GM18868 (cell line): ENCODE results near the gene FAM111B.
"Not testable (repeated sequence)": the region's sequence is repeated elsewhere in the genome, so short reads cannot be mapped to it uniquely, and the experiment has no call there.

Experiments used
- ATAC-seq: cut with Tn5 transposase; IDR thresholded peaks from one replicate; pipeline ENCODE4 v1.9.1; 2021; ENCODE audit warnings: mild to moderate bottlenecking, moderate library complexity; ENCODE audit not compliant: unreplicated experiment

FAM111B gene

DNA sequence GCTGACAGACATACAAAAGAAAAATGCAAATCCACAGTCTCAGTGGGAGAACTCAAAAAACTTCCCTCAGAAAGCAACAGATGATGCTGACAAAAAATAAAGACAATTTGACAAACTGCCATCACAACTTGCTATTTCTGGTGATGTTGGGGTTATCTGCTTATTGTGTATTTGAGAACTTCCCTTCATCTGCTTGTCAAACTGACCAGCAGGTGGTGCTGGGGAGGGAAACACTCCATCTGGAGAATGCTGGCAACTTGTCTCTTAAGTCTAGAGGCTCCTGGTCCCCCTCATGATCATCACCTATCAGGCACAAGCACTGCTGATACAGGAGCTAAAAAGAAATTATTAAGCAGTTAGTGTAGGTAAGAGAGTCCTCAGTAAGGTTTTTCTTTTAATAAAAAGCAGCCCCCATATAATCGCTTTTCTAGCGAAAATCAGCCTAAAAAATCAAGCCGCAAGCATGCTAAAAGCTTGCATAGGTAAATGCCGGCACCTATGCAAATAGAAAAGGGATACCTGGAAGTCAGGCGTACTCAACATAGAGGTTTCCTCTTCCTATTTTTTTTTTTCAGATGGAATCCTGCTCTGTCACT is 9.8 kb upstream of the FAM111B start:
- peak; percentile 43 for ATAC-seq

DNA sequence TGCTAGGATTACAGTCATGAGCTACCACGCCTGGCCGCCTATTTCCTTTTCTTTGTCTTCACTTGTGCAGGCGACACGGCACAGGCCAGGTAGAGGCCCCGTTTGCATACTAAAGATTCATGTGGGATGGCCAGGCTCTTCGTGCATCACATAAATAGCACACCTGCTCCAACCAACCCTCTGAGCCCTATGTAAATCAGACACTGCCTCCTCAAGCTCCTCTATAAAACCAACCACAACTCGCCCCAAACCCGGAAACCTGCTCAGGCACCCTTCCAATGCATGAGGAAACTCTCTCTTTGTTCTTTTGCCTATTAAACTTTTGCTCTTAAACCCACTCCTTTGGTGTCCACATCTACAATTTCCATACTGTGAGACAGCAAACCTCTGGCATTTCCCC is 9.1 kb upstream of the FAM111B start:
- peak; percentile 19 for ATAC-seq

DNA sequence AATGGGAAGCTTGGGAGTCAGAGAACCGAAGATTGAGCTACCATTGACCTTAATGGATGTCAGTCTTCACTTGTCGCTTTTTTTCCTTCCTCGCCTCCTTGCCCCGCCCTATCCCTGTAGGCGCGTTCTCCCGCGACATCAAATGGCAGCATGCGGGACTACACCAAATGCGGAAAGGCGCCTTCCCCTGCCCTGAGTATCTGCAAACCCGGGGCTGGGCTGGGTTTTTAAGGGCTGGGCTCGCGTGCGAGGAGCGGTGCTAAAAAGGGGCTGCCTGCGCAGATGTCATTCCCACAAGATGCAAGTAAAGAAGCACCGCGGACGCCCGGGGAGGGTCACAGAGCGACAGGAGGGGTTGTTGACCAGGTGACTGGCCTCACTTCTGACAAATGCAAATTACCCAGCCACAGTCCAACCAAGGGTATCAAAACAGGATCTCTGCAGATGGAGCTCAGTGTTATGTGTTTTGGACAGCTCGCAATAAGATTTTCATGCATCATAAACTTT is 4.7 kb upstream of the FAM111B start:
- ATAC-seq, result peak; percentile 67

GRCh38 chr11:59107721-59108120 is 684 bp downstream of the FAM111B start:
- ATAC-seq, result not testable (repeated sequence)

- ATAC-seq, result no peak
These were observed 5.5 kb downstream of the FAM111B start for GRCh38 chr11:59112494-59112893.

DNA sequence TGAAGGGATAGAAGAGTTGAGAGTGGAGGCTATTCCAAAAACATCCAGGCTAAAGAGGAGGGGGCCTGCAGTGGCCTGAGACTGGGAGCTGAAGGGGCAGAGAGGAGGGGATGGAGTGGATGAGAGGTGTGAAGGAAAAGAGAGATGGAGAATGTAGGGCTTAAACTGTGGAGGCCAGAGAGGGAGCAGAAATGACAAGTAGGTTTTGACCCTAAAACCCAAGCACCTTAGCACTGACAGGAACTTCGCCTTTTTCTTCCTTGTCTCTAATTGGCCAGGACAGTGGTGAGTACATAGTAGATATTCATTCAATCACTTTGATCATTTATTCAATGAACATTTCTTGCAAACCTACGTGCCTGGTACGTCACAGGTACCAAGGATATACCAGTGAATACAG is 7.3 kb downstream of the FAM111B start:
- no peak for ATAC-seq

DNA sequence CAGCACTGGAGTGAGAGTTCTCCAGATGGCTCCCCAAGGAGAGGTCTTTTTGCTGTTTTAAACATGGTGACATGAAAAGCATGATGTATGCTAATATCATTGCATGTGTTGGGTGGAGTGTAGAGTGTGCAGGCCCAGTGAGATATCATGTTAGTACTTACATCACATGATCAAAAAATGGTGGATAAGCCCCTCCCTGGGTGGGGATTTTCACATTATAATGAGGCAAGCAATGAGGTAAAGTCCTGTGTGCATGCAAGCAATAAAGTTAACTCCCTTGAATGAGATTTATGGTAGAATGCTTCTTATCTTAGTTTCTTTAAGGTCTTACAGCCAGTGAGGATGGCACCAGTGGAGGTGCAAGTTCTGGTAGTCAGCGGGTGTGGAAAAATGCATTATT is 8.5 kb downstream of the FAM111B start:
- ATAC-seq, result no peak

- ATAC-seq, result no peak
These were observed 10.7 kb downstream of the FAM111B start for GRCh38 chr11:59117774-59118173.

DNA sequence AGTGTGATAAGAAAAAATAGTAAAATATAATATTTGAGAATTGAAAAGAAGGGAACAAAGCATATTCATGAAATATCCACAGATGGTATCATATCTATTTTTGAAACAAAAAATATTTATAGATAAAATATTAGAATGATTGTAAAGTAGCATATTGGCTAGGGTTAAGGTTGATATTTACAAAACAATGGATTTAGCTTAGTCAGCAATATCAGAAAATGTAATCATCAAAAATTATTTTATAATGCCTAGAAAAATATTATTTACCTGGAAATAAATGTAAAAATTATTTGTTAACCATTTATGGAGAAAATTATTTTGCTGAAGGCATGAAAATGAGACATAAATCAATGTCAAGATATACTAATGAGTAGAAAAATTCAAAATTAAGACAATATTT is 12.8 kb downstream of the FAM111B start:
- ATAC-seq, result no peak

GRCh38 chr11:59135648-59136461 is 28.8 kb downstream of the FAM111B start:
- ATAC-seq, result peak; percentile 98

- not testable (repeated sequence) for ATAC-seq
These were observed 29.5 kb downstream of the FAM111B start for GRCh38 chr11:59136551-59136950.

- ATAC-seq, result no peak
These were observed 30.2 kb downstream of the FAM111B start for GRCh38 chr11:59137190-59137589.

DNA sequence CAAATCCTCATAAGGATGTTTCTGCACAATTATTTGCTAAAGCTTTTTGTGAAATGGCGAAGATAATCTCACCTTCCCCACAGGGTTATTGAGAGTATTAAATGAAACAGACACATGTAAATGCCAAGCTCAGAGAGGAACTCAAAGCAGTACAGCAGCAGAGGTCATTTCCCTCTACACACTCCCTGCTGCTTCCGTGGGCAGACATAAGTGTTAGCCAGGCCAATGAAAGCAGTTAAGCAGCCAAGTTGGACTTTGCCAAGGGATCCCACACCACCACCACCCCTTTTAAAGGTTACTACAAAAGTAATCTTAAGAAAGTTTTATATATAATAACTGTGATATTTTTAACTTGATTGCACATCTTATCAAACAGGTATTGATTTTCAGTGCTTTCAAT is 31.6 kb downstream of the FAM111B start:
- no peak for ATAC-seq

DNA sequence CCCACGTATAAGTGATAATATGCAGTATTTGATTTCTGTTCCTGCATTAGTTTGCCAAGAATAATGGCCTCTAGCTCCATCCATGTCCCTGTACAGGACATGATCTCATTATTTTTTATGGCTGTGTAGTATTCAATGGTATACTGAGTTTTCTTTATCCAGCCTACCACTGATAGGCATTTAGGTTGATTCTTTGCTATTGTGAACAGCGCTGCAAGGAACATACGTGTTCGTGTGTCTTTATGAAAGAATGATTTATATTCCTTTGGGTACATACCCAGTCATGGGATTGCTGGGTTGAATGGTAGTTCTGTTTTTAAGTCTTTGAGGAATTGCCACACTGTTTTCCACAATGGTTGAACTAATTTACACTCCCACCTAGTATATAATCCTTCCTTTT is 34.2 kb downstream of the FAM111B start:
- ATAC-seq, result no peak

DNA sequence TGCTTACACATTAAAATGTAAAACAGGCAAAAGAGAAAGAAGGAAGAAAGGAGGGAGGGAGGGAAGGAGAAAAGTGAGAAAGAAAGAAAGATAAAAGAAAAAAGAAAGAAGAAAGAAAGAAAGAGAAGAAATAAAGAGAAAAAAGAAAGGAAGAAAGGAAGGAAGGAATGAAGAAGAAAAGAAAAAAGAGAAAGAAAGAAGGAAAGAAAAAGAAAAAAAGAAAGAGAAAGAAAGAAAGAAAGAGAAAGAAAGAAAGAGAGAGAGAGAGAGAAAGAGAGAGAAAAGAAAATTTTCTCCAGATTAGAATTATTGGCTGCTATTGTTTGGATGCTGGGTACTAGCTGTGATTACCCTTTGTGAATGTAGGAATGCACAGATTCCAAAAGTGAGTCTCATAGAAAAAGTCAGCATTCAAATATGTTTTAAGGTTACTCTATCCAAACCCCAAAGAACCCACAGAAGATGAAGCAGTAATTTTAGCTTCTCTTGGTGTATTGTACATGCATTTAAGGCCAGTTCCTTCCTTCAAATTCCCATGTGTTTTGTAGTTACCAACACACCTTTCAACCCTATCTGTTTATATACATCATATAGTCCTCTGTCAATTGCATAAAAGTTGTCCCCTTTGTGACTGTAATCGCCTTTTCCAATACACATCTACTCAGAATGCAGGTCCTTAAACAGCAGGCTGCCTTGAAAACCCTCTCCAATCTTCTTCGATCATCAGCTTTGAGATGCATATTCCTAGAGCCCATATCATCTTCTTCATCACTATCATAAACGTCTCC is 34.8 kb downstream of the FAM111B start:
- peak; percentile 0 for ATAC-seq

GRCh38 chr11:59142530-59143507 is 35.8 kb downstream of the FAM111B start, which contains the start of gene FAM111A:
FAM111A (plus strand) TSS chr11:59142856; CDS start chr11:59148873, 6,017 bp downstream.
- ATAC-seq, result peak; percentile 70

DNA sequence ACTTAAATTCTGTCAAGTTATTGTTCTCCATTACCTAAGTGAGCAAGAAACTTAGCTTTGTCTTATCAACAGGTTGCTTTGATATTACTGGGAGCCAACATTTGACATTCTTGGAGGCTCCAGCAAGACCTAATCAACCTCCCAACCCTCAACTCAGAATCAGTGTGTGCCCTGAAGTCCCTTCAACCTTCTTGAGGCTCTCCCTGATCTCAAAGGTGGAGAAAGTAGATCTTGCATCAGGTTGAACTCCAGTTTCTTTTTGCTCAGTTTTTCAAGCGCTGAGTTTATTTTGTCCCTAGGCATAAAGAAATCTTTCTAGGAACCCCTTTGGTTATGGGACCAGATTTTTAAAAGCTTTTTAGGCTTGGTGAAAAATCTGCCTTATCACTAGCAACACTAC is 37.1 kb downstream of the FAM111B start:
- ATAC-seq, result no peak

DNA sequence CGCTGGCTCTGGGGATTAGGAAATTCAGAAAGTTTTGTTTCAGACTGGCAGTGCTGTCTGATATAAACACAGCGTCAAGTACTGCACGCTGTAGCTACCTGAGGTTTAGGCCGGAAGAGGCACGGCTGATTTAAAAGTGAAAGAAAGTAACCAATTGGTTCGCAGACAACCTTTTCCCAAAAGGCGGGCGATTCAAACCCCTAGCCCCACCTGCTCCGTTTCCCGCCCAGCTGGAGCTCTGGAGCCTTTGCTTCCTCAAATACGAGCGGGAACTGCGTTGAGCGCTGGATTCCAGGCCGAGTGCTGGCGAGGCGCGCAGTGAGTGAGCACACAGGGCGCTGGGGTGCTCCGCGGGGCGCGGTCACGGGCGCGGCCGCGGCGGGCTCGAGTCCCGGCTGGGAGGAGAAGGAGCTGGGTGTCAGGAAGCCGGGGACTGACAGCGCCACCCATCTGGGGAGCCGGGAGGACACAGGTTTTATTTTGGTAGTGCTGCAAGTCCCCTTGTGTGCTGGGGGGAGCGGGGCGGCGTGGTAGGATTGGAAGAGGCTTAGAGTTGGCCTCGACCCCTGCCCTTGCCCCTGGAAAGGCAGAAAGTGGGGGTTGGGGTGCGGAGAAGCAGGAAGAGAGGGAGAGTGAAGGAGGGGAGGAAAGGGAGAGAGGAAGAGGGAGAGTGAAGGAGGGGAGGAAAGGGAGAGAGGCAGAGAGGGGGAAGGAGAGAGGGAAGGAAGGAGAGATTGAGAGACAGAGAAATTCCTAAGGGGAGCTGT is 37.7 kb downstream of the FAM111B start:
- ATAC-seq, result peak; percentile 52

DNA sequence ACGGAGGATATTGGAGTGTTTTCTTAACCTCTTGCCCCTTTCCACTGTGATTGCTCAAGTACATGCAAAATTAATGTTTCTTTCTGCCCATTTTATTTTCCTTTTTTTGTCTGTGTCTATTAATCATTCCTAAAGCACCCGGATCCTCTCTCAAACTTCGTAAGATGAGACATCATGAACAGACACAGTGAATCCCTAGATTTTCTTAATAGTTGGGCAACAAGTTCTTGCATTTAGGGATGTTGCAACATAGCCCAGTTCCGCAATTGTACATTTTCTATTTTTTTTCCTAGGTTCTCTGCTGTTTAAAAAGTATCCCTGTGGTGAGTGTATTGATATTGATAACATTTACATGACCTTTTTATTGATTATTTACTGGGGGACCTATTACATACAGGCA is 38.5 kb downstream of the FAM111B start:
- no peak for ATAC-seq
